Effector memory CD4-positive, alpha-beta T cell (primary cell): ENCODE measurements around the gene JUN.
A peak's percentile ranks its signal among the peaks of the same experiment; 100 is the strongest.

Experiments used
- DNase-seq, 3 donors: peaks; one replicate each; pipeline ENCODE4 v3.0.0-alpha.2; 2020
- H3K27ac ChIP-seq: 2 replicates; pipeline ENCODE4 v1.7.0; 2013; ENCODE audit warnings: mild to moderate bottlenecking, low read length, moderate library complexity; ENCODE audit not compliant: insufficient read depth, poor library complexity, severe bottlenecking
- H3K27me3 ChIP-seq: replicated peaks from 2 replicates; pipeline ENCODE4 v1.7.0; 2013; ENCODE audit warnings: mild to moderate bottlenecking, low read length; ENCODE audit not compliant: insufficient read depth, control insufficient read depth, poor library complexity, severe bottlenecking
- H3K36me3 ChIP-seq: 2 replicates; pipeline ENCODE4 v1.7.0; 2013; ENCODE audit warnings: mild to moderate bottlenecking, low read length, moderate library complexity; ENCODE audit not compliant: control insufficient read depth, insufficient read depth
- H3K4me1 ChIP-seq: 2 replicates; pipeline ENCODE4 v1.7.0; 2013; ENCODE audit warnings: low read length, mild to moderate bottlenecking; ENCODE audit not compliant: control insufficient read depth, insufficient read depth, poor library complexity, severe bottlenecking
- H3K4me3 ChIP-seq: 2 replicates; pipeline ENCODE4 v1.7.0; 2013; ENCODE audit warnings: low read length, low read depth, mild to moderate bottlenecking; ENCODE audit not compliant: insufficient read depth, poor library complexity, severe bottlenecking
- H3K9me3 ChIP-seq: 2 replicates; pipeline ENCODE4 v1.7.0; 2013; ENCODE audit warnings: mild to moderate bottlenecking, low read length, moderate library complexity; ENCODE audit not compliant: control insufficient read depth

Gene JUN

GRCh38 chr1:58764294-58764978, 19.4 kb downstream of the JUN start:
- Histone ChIP-seq H3K4me1 (no peaks in the 10 kb centered on the region), H3K4me3 (no peak overlapping the region), H3K9me3 (no peaks in the 10 kb centered on the region), H3K27ac (no peak overlapping the region), H3K36me3 (no peaks in the 10 kb centered on the region), H3K27me3 (no peaks in the 10 kb centered on the region)
- DNase-seq = no peak

GRCh38 chr1:58763214-58763613, 20.6 kb downstream of the JUN start:
- DNase-seq = no peak
- H3K27me3 ChIP-seq = no peaks in the 10 kb centered on the region
- H3K36me3 ChIP-seq = no peaks in the 10 kb centered on the region
- no peak overlapping the region for H3K27ac ChIP-seq
- H3K9me3 ChIP-seq = no peaks in the 10 kb centered on the region
- no peak overlapping the region for H3K4me3 ChIP-seq
- H3K4me1 ChIP-seq = no peaks in the 10 kb centered on the region

GRCh38 chr1:58762806-58763205, 21.0 kb downstream of the JUN start:
- H3K36me3 ChIP-seq = no peaks in the 10 kb centered on the region
- H3K27me3 ChIP-seq = no peaks in the 10 kb centered on the region
- no peaks in the 10 kb centered on the region for H3K4me1 ChIP-seq
- no peak overlapping the region for H3K4me3 ChIP-seq
- H3K27ac ChIP-seq = no peak overlapping the region
- DNase-seq = no peak
- H3K9me3 ChIP-seq = no peaks in the 10 kb centered on the region

- Histone ChIP-seq H3K27me3 (no peaks in the 10 kb centered on the region), H3K4me3 (peak overlapping the region; percentile 16), H3K4me1 (peaks cover 19% of the 10 kb centered on the region), H3K9me3 (no peaks in the 10 kb centered on the region), H3K36me3 (no peaks in the 10 kb centered on the region), H3K27ac (no peak overlapping the region)
- DNase-seq = peak in 2 of 3 donors; percentile 39 to 43
These were observed 28.4 kb downstream of the JUN start for GRCh38 chr1:58755468-58755872.

GRCh38 chr1:58754683-58755467, 29.0 kb downstream of the JUN start:
- Histone ChIP-seq H3K36me3 (no peaks in the 10 kb centered on the region), H3K4me3 (peak overlapping the region; percentile 16), H3K27ac (no peak overlapping the region), H3K9me3 (no peaks in the 10 kb centered on the region), H3K27me3 (no peaks in the 10 kb centered on the region), H3K4me1 (peaks cover 19% of the 10 kb centered on the region)
- peak in 2 of 3 donors; percentile 1 to 9 for DNase-seq

GRCh38 chr1:58754073-58754613, 29.7 kb downstream of the JUN start:
- no peak for DNase-seq
- Histone ChIP-seq H3K27me3 (no peaks in the 10 kb centered on the region), H3K9me3 (no peaks in the 10 kb centered on the region), H3K4me3 (no peak overlapping the region), H3K36me3 (no peaks in the 10 kb centered on the region), H3K27ac (no peak overlapping the region), H3K4me1 (peaks cover 19% of the 10 kb centered on the region)

GRCh38 chr1:58753431-58753866, 30.4 kb downstream of the JUN start:
- Histone ChIP-seq H3K27ac (no peak overlapping the region), H3K27me3 (no peaks in the 10 kb centered on the region), H3K4me1 (peaks cover 19% of the 10 kb centered on the region), H3K9me3 (no peaks in the 10 kb centered on the region), H3K36me3 (no peaks in the 10 kb centered on the region), H3K4me3 (no peak overlapping the region)
- no peak for DNase-seq

- no peak overlapping the region for H3K27ac ChIP-seq
- no peaks in the 10 kb centered on the region for H3K9me3 ChIP-seq
- no peaks in the 10 kb centered on the region for H3K4me1 ChIP-seq
- DNase-seq = no peak
- no peaks in the 10 kb centered on the region for H3K27me3 ChIP-seq
- H3K4me3 ChIP-seq = no peak overlapping the region
- no peaks in the 10 kb centered on the region for H3K36me3 ChIP-seq
These were observed 34.2 kb downstream of the JUN start for GRCh38 chr1:58749646-58750045.

- H3K9me3 ChIP-seq = no peaks in the 10 kb centered on the region
- no peaks in the 10 kb centered on the region for H3K4me1 ChIP-seq
- no peaks in the 10 kb centered on the region for H3K27me3 ChIP-seq
- no peak overlapping the region for H3K4me3 ChIP-seq
- no peak overlapping the region for H3K27ac ChIP-seq
- DNase-seq = no peak
- no peaks in the 10 kb centered on the region for H3K36me3 ChIP-seq
These were observed 35.2 kb downstream of the JUN start for GRCh38 chr1:58748666-58749065.

GRCh38 chr1:58746757-58747156, 37.1 kb downstream of the JUN start:
- H3K4me1 ChIP-seq = no peaks in the 10 kb centered on the region
- no peak for DNase-seq
- H3K27me3 ChIP-seq = no peaks in the 10 kb centered on the region
- H3K36me3 ChIP-seq = no peaks in the 10 kb centered on the region
- H3K27ac ChIP-seq = no peak overlapping the region
- no peaks in the 10 kb centered on the region for H3K9me3 ChIP-seq
- H3K4me3 ChIP-seq = no peak overlapping the region
